Activated CD8-positive, alpha-beta T cell treated with anti-CD3 and anti-CD28 coated beads for 36 hours (primary cell): ENCODE data around the gene RAB40C. TPM values are rescaled to one million over a fixed set of nuclear protein-coding genes. Genes with fewer than 3 reads are reported as not detected.
A peak's percentile ranks its signal among the peaks of the same experiment; 100 is the strongest.

ENCODE experiments used
- ATAC-seq: fragments of 200-7000 bp; cut with Tn5 transposase; one replicate; pipeline ENCODE4 v1.10.0; 2021; ENCODE audit warnings: mild to moderate bottlenecking, moderate library complexity
- CTCF ChIA-PET: fragments of 350-600 bp; sonication (Branson Sonifier 250); formaldehyde crosslinking; loops from one replicate; lab custom pipeline; 2021; ENCODE audit warnings: antibody characterized with exemption; lab: Charles Lee
- POLR2A ChIA-PET: fragments of 350-600 bp; sonication (Branson Sonifier 250); formaldehyde crosslinking; loops from one replicate; lab custom pipeline; 2021; ENCODE audit warnings: antibody characterized with exemption; lab: Charles Lee
- DNase-seq: peaks from one replicate; pipeline ENCODE4 v3.0.0-alpha.2; 2020
- H3K27ac Mint-ChIP-seq: one replicate; pipeline ENCODE4 v1.8.0; 2021; ENCODE audit warnings: mild to moderate bottlenecking, mixed read lengths
- H3K27me3 Mint-ChIP-seq: one replicate; pipeline ENCODE4 v1.8.0; 2021; ENCODE audit warnings: mixed read lengths
- H3K36me3 Mint-ChIP-seq: one replicate; pipeline ENCODE4 v1.8.0; 2021; ENCODE audit warnings: low read depth, mixed read lengths
- H3K4me1 Mint-ChIP-seq: one replicate; pipeline ENCODE4 v1.8.0; 2021; ENCODE audit warnings: low read depth, mixed read lengths
- H3K4me3 Mint-ChIP-seq: one replicate; pipeline ENCODE4 v1.8.0; 2021; ENCODE audit warnings: mild to moderate bottlenecking, moderate library complexity, mixed read lengths
- H3K9me3 Mint-ChIP-seq: one replicate; pipeline ENCODE4 v1.8.0; 2021; ENCODE audit warnings: mixed read lengths
- intact Hi-C: fragments of 100-400 bp; cut with micrococcal nuclease; formaldehyde crosslinking; loops from one replicate; pipeline ENCODE4 v1.10.0; 2022
- microRNA-seq: library from miRNA; unstranded; fragments of <30 nt; microRNA quantifications from one replicate; pipeline ENCODE4 v1.2.0, GENCODE V29; 2022; ENCODE audit warnings: borderline microRNAs expressed, borderline replicate concordance
- total RNA-seq, 2 experiments: library from RNA; stranded (reverse); gene quantifications; one replicate each; pipeline ENCODE4 v1.2.3, GENCODE V29; 2021
- TF ChIP-seq, protein P1 (sequence below): fragments of 200-600 bp; IDR thresholded peaks from one replicate; pipeline ENCODE4 v1.8.0; 2022; ENCODE audit warnings: antibody characterized with exemption, mild to moderate bottlenecking

Gene RAB40C
- total RNA-seq, 2 experiments from 2014 or later: 8.1 to 8.8 TPM

GRCh38 chr16:676913-677312 lies 87.0 kb downstream of the RAB40C start:
- Mint-ChIP-seq H3K36me3 (peaks cover 12% of the 10 kb centered on the region), H3K27me3 (peaks cover 7% of the 10 kb centered on the region), H3K4me1 (peaks cover 21% of the 10 kb centered on the region), H3K4me3 (no peak overlapping the region), H3K27ac (no peak overlapping the region), H3K9me3 (no peaks in the 10 kb centered on the region)
- ATAC-seq (no peak), DNase-seq (no peak)
- CTCF ChIA-PET: interaction anchor here (0.8 to 1.1 kb wide), 2 partner anchors 9 to 29 kb away, joined by 3 read pairs; partner anchors contain the start of gene RHOT2
- POLR2A ChIA-PET: interaction anchor here (1.6 to 1.9 kb wide), 2 partner anchors 13 to 28 kb away, joined by 8 read pairs; partner anchors contain the start of genes WDR24 and WDR90
- TF ChIP-seq, protein P1, sequence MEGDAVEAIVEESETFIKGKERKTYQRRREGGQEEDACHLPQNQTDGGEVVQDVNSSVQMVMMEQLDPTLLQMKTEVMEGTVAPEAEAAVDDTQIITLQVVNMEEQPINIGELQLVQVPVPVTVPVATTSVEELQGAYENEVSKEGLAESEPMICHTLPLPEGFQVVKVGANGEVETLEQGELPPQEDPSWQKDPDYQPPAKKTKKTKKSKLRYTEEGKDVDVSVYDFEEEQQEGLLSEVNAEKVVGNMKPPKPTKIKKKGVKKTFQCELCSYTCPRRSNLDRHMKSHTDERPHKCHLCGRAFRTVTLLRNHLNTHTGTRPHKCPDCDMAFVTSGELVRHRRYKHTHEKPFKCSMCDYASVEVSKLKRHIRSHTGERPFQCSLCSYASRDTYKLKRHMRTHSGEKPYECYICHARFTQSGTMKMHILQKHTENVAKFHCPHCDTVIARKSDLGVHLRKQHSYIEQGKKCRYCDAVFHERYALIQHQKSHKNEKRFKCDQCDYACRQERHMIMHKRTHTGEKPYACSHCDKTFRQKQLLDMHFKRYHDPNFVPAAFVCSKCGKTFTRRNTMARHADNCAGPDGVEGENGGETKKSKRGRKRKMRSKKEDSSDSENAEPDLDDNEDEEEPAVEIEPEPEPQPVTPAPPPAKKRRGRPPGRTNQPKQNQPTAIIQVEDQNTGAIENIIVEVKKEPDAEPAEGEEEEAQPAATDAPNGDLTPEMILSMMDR: no peak
- intact Hi-C loops: no loop called here

GRCh38 chr16:677316-678190 lies 87.7 kb downstream of the RAB40C start:
- ATAC-seq (no peak), DNase-seq (no peak)
- TF ChIP-seq, protein P1: no peak
- POLR2A ChIA-PET: no interaction called here
- no peaks in the 10 kb centered on the region for H3K9me3 Mint-ChIP-seq
- peaks cover 7% of the 10 kb centered on the region for H3K27me3 Mint-ChIP-seq
- peaks cover 26% of the 10 kb centered on the region for H3K4me1 Mint-ChIP-seq
- CTCF ChIA-PET: interaction anchor here (0.8 to 1.1 kb wide), 2 partner anchors 10 to 29 kb away, joined by 3 read pairs; partner anchors contain the start of gene RHOT2
- no peak overlapping the region for H3K27ac Mint-ChIP-seq
- peaks cover 16% of the 10 kb centered on the region for H3K36me3 Mint-ChIP-seq
- intact Hi-C loops: no loop called here
- no peak overlapping the region for H3K4me3 Mint-ChIP-seq

GRCh38 chr16:678209-678857 lies 88.5 kb downstream of the RAB40C start:
- ATAC-seq: no peak
- TF ChIP-seq, protein P1: no peak
- DNase-seq: no peak
- Mint-ChIP-seq H3K4me3 (peak overlapping the region; percentile 11), H3K36me3 (peaks cover 19% of the 10 kb centered on the region), H3K27me3 (peaks cover 7% of the 10 kb centered on the region), H3K9me3 (no peaks in the 10 kb centered on the region), H3K27ac (no peak overlapping the region), H3K4me1 (peaks cover 34% of the 10 kb centered on the region)
- POLR2A ChIA-PET: interaction anchor here (0.5 to 1.4 kb wide), 6 partner anchors 8 to 1310 kb away, joined by 3 to 9 read pairs (median 3); partner anchors contain the start of genes RHOT2 and WDR90
- intact Hi-C loops: no loop called here
- CTCF ChIA-PET: interaction anchor here (1.0 to 1.4 kb wide), 2 partner anchors 11 to 29 kb away, joined by 3 to 9 read pairs; partner anchors contain the start of genes RHOT2 and WDR90

Small RNAs within 50 kb of the gene (microRNA-seq; reads per million reads assigned to microRNA genes)
- gene MIR3176: 53.6 reads per million, percentile 61 among the genes with 10 or more reads in this experiment

Other genes starting within 250 kb of the RAB40C start
- gene AXIN1, start 237.3 kb upstream of the RAB40C start, total RNA-seq: 10 to 100 TPM; 24.1 to 24.9 TPM
- 10 to 100 TPM; 95.0 to 98.2 TPM for gene MRPL28, start 219.5 kb upstream of the RAB40C start, total RNA-seq
- gene PGAP6, start 208.1 kb upstream of the RAB40C start, total RNA-seq: 10 to 100 TPM; 21.9 to 24.8 TPM
- 10 to 100 TPM; 22.9 to 24.2 TPM for gene NME4, start 192.9 kb upstream of the RAB40C start, total RNA-seq
- 1 to 10 TPM; 9.7 to 10.0 TPM for gene DECR2, start 188.2 kb upstream of the RAB40C start, total RNA-seq
- gene RAB11FIP3, start 164.4 kb upstream of the RAB40C start, total RNA-seq: 10 to 100 TPM; 18.7 to 20.4 TPM
- 10 to 100 TPM; 76.4 to 81.2 TPM for gene CAPN15, start 62.4 kb upstream of the RAB40C start, total RNA-seq
- not detected for gene PRR35, start 29.7 kb upstream of the RAB40C start, total RNA-seq
- under 1 TPM; 0.41 to 0.72 TPM for gene NHLRC4, start 23.1 kb upstream of the RAB40C start, total RNA-seq
- 10 to 100 TPM; 18.5 to 18.6 TPM for gene PIGQ, start 20.1 kb upstream of the RAB40C start, total RNA-seq
- gene WFIKKN1, start 40.9 kb downstream of the RAB40C start, total RNA-seq: under 1 TPM in 1 of 2 experiments, not detected in 1; 0.25 TPM
- 100 to 1,000 TPM; 119 to 133 TPM for gene METTL26, start 46.2 kb downstream of the RAB40C start, total RNA-seq
- 10 to 100 TPM; 60.7 to 62.7 TPM for gene MCRIP2, start 51.8 kb downstream of the RAB40C start, total RNA-seq
- 10 to 100 TPM; 89.6 to 90.7 TPM for gene WDR90, start 59.3 kb downstream of the RAB40C start, total RNA-seq
- gene RHOT2, start 78.1 kb downstream of the RAB40C start, total RNA-seq: 100 to 1,000 TPM; 110 TPM
- gene RHBDL1, start 85.6 kb downstream of the RAB40C start, total RNA-seq: under 1 TPM; 0.79 to 0.89 TPM
- gene STUB1, start 90.3 kb downstream of the RAB40C start, total RNA-seq: 10 to 100 TPM; 57.1 to 61.7 TPM
- 10 to 100 TPM; 26.2 to 28.7 TPM for gene JMJD8, start 94.3 kb downstream of the RAB40C start, total RNA-seq
- 10 to 100 TPM; 17.6 to 18.7 TPM for gene WDR24, start 100.3 kb downstream of the RAB40C start, total RNA-seq
- gene FBXL16, start 115.7 kb downstream of the RAB40C start, total RNA-seq: 1 to 10 TPM; 5.9 to 8.0 TPM
- 10 to 100 TPM; 37.2 to 43.1 TPM for gene METRN, start 125.1 kb downstream of the RAB40C start, total RNA-seq
- 10 to 100 TPM; 34.3 to 38.4 TPM for gene ANTKMT, start 131.1 kb downstream of the RAB40C start, total RNA-seq
- gene CCDC78, start 136.4 kb downstream of the RAB40C start, total RNA-seq: 1 to 10 TPM; 4.6 to 5.7 TPM
- gene HAGHL, start 137.0 kb downstream of the RAB40C start, total RNA-seq: 10 to 100 TPM; 28.8 to 32.6 TPM
- gene CIAO3, start 150.9 kb downstream of the RAB40C start, total RNA-seq: 10 to 100 TPM; 21.3 to 25.0 TPM
- gene MSLN, start 170.7 kb downstream of the RAB40C start, total RNA-seq: not detected
- 10 to 100 TPM; 17.1 to 18.1 TPM for gene RPUSD1, start 198.3 kb downstream of the RAB40C start, total RNA-seq
- 100 to 1,000 TPM in 1 of 2 experiments, 10 to 100 TPM in 1; 95.6 to 115 TPM for gene CHTF18, start 198.6 kb downstream of the RAB40C start, total RNA-seq
- gene GNG13, start 210.7 kb downstream of the RAB40C start, total RNA-seq: not detected